AG10803 (cell line): ENCODE data around the gene TRIM51.
"Not testable (repeated sequence)": the region's sequence is repeated elsewhere in the genome, so short reads cannot be mapped to it uniquely, and the experiment has no call there.

Experiments
- DNase-seq: peaks from one replicate; pipeline ENCODE4 v3.0.0; 2010; ENCODE audit warnings: low read depth
- H3K4me3 ChIP-seq: 2 replicates; pipeline ENCODE4 v1.5.1; 2011; ENCODE audit warnings: mild to moderate bottlenecking, low read length, control low read depth
- TF ChIP-seq, protein P1 (sequence below): conservative IDR thresholded peaks from 2 replicates; pipeline ENCODE4 v1.5.1; 2011; ENCODE audit warnings: mild to moderate bottlenecking, low read length, control low read depth, inconsistent platforms

The TRIM51 gene, protein sequence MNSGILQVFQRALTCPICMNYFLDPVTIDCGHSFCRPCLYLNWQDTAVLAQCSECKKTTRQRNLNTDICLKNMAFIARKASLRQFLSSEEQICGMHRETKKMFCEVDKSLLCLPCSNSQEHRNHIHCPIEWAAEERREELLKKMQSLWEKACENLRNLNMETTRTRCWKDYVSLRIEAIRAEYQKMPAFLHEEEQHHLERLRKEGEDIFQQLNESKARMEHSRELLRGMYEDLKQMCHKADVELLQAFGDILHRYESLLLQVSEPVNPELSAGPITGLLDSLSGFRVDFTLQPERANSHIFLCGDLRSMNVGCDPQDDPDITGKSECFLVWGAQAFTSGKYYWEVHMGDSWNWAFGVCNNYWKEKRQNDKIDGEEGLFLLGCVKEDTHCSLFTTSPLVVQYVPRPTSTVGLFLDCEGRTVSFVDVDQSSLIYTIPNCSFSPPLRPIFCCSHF

DNA sequence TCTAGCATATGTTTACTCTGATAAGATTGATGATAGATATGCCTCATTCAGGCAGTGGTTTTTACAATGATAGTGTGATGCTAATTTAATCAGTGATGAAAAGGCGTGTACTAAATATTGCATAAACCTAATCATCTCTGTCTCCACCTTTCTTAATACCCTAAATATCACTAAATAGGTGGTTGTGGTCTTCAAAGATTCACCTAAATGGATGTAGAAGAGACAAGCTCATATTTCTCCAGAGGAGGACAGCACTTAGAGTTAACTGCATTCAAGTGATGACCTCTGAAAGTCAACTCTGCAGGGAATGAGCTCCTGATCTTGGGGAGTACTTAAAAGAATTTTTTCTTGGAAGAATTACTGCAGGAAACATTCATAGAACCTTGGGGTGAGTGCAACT lies at the start of gene TRIM51:
Gene TRIM51 (plus strand): TSS at position 301 of the 400 bp plus-strand sequence. CDS start 2,132 bp downstream, outside the sequence.
- not testable (repeated sequence) for H3K4me3 ChIP-seq

DNA sequence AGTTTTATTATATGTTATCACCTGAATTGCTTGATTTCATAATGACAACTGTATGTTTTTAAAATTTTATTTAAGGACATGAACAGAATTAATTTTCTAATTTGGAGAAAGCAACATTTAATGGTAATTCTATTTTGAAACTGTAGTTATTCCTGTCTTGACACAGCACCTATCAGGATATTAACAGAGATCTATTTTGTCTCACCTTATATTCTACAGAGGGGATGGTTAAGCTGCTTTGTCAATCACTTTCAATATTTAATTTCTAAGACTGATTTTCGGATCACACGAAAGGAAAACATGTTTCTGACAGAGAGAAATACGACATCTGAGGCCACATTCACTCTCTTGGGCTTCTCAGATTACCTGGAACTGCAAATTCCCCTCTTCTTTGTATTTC lies 44.6 kb upstream of the TRIM51 start, which contains the start of gene OR5D16:
Gene OR5D16 (plus strand): TSS at position 301 of the 400 bp plus-strand sequence. CDS start 0 bp downstream, at position 301.
- TF ChIP-seq, protein P1, sequence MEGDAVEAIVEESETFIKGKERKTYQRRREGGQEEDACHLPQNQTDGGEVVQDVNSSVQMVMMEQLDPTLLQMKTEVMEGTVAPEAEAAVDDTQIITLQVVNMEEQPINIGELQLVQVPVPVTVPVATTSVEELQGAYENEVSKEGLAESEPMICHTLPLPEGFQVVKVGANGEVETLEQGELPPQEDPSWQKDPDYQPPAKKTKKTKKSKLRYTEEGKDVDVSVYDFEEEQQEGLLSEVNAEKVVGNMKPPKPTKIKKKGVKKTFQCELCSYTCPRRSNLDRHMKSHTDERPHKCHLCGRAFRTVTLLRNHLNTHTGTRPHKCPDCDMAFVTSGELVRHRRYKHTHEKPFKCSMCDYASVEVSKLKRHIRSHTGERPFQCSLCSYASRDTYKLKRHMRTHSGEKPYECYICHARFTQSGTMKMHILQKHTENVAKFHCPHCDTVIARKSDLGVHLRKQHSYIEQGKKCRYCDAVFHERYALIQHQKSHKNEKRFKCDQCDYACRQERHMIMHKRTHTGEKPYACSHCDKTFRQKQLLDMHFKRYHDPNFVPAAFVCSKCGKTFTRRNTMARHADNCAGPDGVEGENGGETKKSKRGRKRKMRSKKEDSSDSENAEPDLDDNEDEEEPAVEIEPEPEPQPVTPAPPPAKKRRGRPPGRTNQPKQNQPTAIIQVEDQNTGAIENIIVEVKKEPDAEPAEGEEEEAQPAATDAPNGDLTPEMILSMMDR = no peak
- H3K4me3 ChIP-seq = no peak within 1 kb of the TSS
- DNase-seq = no peak

More for the DNA sequence above, at the start of gene TRIM51:
- DNase-seq = not testable (repeated sequence)

DNA sequence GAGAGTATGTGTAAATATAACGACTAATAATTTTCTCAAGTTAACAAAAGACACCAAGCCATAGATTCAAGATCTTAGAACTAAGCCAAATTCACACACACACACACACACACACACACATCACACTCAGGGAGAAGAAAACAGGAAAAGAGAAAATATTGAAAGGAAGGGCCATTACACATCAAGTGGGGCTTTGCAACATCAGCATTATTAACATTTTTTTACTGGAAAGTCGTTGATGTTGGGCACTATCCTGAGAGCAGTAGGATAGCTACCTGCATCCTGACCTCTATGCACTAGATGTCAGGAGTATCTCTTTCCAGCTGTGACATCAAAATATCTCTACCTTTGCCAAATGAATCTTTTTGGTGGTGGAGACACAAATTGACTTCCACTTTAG lies 35.6 kb upstream of the TRIM51 start:
- H3K4me3 ChIP-seq = no peak overlapping the region
- TF ChIP-seq, protein P1 = no peak
- no peak for DNase-seq

DNA sequence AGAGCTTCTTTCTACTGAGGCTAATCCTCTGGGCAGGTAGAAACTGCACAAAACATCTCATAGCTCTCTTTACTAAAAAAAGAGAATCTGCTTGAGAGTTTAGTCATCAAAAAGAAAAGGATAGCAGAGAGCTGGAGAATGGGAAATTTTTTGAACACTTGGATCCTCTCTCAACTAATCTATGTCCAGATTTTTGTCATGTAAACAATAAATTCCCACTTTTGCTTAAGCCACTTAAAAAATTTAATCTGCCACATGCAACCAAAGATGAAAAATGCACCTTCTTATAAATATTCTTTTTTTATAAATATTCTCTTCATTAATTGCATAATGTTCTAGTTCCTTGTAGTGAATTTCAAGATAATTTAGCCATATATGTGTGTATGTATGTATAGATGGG lies 34.1 kb upstream of the TRIM51 start:
- H3K4me3 ChIP-seq = no peak overlapping the region
- DNase-seq = no peak
- TF ChIP-seq, protein P1 = no peak

DNA sequence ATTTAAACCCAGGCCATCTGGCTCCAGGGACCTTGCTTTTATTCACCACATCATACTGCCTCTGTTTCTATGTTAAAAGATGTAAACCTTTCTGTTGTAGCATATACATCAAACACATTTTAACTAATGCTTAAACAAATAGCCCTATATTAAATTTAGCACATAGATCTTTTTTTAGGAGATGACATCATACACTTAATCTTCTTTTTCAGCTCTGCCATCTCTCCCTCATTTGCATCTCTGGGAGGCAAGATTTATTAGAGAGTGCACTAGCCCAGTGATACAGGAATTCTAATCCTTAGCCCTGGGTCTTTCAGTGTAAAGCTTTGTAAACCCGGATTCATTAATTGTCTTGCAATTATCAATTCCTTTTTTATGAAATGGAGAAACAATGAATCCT lies 31.0 kb upstream of the TRIM51 start:
- no peak for DNase-seq
- TF ChIP-seq, protein P1 = no peak

DNA sequence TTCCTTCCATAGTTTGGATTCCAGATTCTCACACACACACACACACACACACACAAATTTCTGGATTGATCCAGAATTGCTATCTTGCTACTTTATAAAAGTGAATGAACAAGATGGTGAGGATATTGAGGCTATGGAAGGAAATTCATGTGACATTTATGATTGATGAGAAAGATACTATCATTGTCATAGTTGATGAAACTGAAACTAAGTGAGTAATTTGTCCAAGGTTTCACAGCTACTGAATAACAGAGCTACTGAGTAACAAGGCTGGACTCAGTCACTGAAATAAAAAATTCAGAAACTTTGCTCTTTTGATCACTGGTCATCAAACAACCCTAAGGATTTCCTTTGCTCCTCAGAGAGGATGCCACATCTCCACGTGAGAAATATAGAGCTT lies 28.4 kb upstream of the TRIM51 start:
- H3K4me3 ChIP-seq = no peak overlapping the region
- TF ChIP-seq, protein P1 = no peak
- DNase-seq = no peak

More for the DNA sequence above, 31.0 kb upstream of the TRIM51 start:
- no peak overlapping the region for H3K4me3 ChIP-seq

DNA sequence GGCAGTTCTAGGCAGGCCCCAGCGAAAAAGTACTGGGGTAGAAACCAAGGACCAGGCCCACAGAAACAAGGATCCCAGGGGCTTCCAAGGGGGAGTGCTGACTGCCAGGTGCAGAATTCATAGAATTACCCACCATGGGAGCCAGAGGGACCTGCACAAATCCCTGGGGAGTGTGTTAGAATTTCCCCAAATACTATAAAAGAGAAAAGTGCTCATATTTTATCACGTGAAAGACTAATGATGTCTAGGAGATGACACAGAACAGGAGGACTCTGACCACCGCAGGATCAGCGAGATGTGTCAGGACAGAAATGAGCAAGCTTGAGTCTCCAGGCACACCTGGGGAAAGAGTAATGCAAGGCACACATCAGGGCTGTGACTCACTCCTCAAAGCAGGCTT lies 15.7 kb upstream of the TRIM51 start:
- DNase-seq, H3K4me3 ChIP-seq: not testable (repeated sequence)

DNA sequence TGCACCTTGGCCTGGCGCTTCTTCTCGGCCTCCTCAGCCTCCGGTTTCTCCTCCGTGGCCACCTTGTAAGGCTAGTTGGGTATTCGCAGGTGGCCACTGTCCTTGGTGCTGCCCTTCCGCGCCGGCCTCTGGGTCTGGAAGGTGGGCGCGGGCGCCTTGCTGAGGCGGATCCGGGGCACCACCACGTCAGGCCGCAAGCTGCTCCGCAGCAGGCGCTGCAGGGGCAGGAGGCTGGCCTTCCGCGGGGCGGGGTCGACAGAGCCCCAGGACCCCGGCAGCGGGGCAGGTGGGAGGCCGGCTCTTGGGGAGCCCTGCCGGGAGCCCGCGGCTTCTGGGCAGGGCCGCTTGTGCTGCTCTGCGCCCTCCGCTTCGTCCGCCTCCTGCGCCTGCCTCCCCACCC lies 10.4 kb upstream of the TRIM51 start:
- H3K4me3 ChIP-seq, DNase-seq: not testable (repeated sequence)

DNA sequence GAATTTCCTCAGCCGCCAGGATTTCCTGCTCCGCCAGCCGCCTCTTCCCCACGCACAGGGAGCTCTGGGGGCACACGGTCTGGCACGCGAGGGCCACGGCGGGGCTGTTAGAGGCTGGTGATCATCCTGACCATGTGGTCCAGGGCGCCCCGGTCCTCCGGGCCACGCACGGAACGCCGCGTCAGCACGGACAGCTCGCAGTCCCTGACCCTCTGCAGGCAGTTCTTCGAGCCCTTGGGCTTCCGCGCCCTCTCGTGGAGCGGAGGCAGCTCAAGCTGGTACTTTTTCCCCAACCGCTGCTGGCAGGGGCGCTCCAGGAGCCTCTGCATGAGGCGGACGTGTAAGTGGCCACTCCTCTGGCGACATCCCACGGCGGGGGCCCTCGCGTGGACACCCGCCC lies 10.0 kb upstream of the TRIM51 start:
- not testable (repeated sequence) for H3K4me3 ChIP-seq, DNase-seq

DNA sequence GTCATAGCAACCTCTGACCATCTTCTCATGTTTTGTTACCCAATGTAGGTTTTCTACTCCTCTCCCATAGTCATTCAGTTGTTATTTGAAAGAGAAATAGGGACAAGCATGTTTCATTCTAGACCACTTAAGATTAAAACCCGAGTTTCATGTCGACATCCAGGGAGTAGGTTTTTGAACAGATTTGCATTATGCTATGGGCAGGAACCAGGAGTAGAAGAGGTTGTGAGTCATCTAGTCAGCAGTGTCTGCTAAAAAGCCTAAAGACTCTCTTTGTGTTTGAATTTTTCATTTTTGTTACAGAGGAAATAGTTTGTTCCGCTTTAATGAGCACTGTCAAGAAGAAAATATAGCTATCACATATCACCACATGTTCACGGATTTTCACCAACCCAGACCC lies 1.9 kb downstream of the TRIM51 start:
- not testable (repeated sequence) for DNase-seq, H3K4me3 ChIP-seq

DNA sequence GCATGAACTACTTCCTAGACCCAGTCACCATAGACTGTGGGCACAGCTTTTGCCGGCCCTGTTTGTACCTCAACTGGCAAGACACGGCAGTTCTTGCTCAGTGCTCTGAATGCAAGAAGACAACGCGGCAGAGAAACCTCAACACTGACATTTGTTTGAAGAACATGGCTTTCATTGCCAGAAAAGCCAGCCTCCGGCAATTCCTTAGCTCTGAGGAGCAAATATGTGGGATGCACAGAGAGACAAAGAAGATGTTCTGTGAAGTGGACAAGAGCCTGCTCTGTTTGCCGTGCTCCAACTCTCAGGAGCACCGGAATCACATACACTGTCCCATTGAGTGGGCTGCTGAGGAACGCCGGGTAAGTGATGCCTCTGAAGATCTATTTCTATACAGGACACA lies 2.4 kb downstream of the TRIM51 start:
- DNase-seq, H3K4me3 ChIP-seq: not testable (repeated sequence)
